ENCODE data around the gene ARID1B. TPM values are rescaled to one million over a fixed set of nuclear protein-coding genes. Genes with fewer than 3 reads are reported as not detected.

Gene ARID1B
- total RNA-seq, 1 donor from 2014 or later: 59.3 TPM

DNA sequence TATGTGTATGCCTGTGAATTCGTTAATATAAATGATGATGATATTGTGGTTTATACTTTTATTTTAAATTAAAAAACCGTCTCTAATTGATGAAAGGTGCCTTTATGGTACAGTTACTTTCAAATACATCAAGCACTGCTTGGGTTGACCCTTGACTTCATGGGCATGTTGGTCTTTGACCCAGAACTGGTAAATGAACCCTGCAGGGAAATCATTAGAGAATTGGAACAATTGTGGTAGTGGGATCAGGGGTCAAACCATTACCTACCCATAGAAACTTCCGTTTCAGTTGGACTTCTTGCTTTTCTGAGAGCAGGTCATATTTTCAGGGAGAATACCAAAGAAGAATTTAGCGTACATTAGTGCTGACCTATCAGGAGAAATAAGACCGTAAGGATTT is 288.2 kb downstream of the ARID1B start:
- DNase-seq (ENCODE audit: low spot score): no peak
- Mint-ChIP-seq H3K36me3 (ENCODE audit: low read depth) (no peaks in the 10 kb centered on the region), H3K4me3 (ENCODE audit: unreplicated experiment) (no peak overlapping the region), H3K27ac (ENCODE audit: unreplicated experiment) (no peak overlapping the region), H3K4me1 (ENCODE audit: low read depth) (peaks cover 45% of the 10 kb centered on the region), H3K27me3 (ENCODE audit: low read depth) (no peaks in the 10 kb centered on the region), H3K9me3 (ENCODE audit: low read depth) (no peaks in the 10 kb centered on the region)
- TF ChIP-seq, protein P1, sequence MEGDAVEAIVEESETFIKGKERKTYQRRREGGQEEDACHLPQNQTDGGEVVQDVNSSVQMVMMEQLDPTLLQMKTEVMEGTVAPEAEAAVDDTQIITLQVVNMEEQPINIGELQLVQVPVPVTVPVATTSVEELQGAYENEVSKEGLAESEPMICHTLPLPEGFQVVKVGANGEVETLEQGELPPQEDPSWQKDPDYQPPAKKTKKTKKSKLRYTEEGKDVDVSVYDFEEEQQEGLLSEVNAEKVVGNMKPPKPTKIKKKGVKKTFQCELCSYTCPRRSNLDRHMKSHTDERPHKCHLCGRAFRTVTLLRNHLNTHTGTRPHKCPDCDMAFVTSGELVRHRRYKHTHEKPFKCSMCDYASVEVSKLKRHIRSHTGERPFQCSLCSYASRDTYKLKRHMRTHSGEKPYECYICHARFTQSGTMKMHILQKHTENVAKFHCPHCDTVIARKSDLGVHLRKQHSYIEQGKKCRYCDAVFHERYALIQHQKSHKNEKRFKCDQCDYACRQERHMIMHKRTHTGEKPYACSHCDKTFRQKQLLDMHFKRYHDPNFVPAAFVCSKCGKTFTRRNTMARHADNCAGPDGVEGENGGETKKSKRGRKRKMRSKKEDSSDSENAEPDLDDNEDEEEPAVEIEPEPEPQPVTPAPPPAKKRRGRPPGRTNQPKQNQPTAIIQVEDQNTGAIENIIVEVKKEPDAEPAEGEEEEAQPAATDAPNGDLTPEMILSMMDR (IDR thresholded peaks at IDR 0.05): no peak

DNA sequence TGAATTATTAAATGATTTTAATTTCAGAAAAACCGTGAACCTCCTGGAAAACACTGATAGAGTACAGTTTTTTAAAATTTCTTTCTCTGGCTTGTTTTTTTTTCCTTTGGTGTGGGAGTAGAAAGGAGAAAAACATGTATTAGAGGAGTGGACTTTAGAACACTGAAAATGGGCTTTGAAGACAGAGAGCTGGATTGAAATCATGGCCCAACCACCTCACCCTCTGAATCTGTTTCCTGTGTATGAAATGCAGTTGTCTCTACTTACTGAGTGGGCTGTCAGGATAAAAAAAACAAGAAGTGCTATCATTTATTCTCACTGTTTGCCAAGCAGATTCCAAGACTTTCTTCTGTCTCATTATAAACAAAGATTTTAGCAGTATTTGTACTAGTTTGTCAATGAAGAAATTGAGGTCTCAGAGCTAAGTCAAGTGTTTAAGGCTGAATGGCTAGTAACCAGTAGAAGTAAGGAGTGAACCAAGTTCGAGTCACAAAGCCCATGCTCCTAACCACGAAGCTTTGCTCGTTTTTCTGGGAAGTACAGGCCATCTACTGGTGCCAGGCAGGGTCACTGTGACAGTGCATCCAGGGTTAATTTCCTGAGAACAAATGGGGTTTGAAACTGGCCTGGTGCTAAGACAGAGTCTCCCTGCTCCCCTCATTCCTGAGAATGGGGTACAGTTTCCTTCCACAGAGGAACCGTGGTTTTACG is 289.8 kb downstream of the ARID1B start:
- TF ChIP-seq, protein P1 (IDR thresholded peaks at IDR 0.05): no peak
- no peaks in the 10 kb centered on the region for H3K36me3 Mint-ChIP-seq (ENCODE audit: low read depth)
- H3K4me3 Mint-ChIP-seq (ENCODE audit: unreplicated experiment): no peak overlapping the region
- no peaks in the 10 kb centered on the region for H3K27me3 Mint-ChIP-seq (ENCODE audit: low read depth)
- peak overlapping the region; percentile 35 for H3K27ac Mint-ChIP-seq (ENCODE audit: unreplicated experiment)
- no peak for DNase-seq (ENCODE audit: low spot score)
- H3K9me3 Mint-ChIP-seq (ENCODE audit: low read depth): no peaks in the 10 kb centered on the region
- peaks cover 53% of the 10 kb centered on the region for H3K4me1 Mint-ChIP-seq (ENCODE audit: low read depth)

DNA sequence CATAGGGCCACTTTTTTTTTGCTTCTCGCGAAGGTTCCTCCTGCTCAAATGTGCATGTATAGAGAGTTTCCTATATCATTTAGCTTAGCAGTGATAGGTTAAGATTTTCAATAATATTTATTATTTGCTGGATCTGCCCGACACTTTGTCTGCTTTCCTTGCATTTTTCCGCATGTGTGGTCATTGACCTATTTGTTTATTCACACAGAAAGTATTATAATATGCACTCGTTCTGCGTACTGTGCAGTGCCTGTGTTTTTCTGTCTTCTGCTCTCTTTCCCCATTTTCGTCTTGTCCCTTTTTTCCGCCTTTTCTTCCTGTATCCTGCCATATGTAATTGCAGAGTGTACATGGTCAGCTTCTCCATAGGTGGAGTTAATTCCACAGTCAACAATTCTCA is 290.3 kb downstream of the ARID1B start:
- H3K27ac Mint-ChIP-seq (ENCODE audit: unreplicated experiment): no peak overlapping the region
- no peaks in the 10 kb centered on the region for H3K27me3 Mint-ChIP-seq (ENCODE audit: low read depth)
- H3K9me3 Mint-ChIP-seq (ENCODE audit: low read depth): no peaks in the 10 kb centered on the region
- DNase-seq (ENCODE audit: low spot score): no peak
- H3K4me1 Mint-ChIP-seq (ENCODE audit: low read depth): peaks cover 56% of the 10 kb centered on the region
- TF ChIP-seq, protein P1 (IDR thresholded peaks at IDR 0.05): no peak
- H3K4me3 Mint-ChIP-seq (ENCODE audit: unreplicated experiment): no peak overlapping the region
- no peaks in the 10 kb centered on the region for H3K36me3 Mint-ChIP-seq (ENCODE audit: low read depth)

DNA sequence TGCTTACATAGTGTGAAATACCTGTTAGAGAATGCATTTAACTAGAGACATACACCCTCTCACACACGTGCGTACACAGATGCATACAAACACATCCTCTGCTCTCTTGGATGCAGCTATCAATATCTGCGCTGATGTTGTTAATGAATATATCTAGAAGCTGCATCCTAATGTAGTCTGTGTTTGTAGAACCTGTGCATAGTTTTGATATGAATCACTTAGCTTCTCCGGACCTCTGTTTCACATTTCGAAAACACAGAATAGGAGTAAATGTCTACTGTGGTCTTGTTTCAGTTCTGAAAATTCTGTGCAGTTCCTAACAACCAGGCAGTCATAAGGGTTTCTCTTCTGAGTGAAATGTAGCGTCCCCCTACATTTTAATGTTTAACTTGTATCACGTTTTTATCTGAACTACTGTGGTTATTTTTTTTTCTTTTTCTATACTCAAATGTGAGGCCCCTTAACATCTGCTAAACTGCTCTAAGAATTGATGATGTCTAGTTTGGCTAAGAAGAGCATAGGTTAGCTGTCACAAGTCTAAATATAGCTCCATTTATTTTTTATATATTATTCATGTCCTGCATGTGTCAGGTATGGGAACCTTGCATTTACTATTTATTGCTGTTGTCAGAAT is 291.6 kb downstream of the ARID1B start:
- TF ChIP-seq, protein P1 (IDR thresholded peaks at IDR 0.05): no peak
- H3K4me1 Mint-ChIP-seq (ENCODE audit: low read depth): peaks cover 51% of the 10 kb centered on the region
- no peak overlapping the region for H3K4me3 Mint-ChIP-seq (ENCODE audit: unreplicated experiment)
- H3K27me3 Mint-ChIP-seq (ENCODE audit: low read depth): no peaks in the 10 kb centered on the region
- H3K36me3 Mint-ChIP-seq (ENCODE audit: low read depth): no peaks in the 10 kb centered on the region
- no peaks in the 10 kb centered on the region for H3K9me3 Mint-ChIP-seq (ENCODE audit: low read depth)
- DNase-seq (ENCODE audit: low spot score): no peak
- peak overlapping the region; percentile 37 for H3K27ac Mint-ChIP-seq (ENCODE audit: unreplicated experiment)

DNA sequence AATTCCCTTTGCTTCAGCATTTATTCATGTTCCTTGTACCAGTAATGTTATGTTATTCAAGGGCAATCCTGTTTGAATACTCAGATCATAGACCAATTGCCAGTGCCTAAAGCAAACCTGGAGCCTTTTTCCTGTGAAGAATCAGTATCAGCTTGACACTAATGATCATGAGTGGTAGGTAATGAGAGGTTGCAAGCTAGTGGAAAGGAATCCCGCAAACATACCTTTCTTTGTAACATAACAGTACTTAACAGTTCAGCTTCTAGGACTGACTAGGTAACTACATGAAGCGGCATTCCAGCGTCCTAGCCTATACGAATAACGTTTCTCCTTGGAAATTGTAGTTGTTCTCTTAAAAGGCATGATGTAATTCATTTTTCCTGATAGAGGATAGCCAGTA is 292.4 kb downstream of the ARID1B start:
- Mint-ChIP-seq H3K27me3 (ENCODE audit: low read depth) (no peaks in the 10 kb centered on the region), H3K9me3 (ENCODE audit: low read depth) (no peaks in the 10 kb centered on the region), H3K27ac (ENCODE audit: unreplicated experiment) (no peak overlapping the region), H3K4me3 (ENCODE audit: unreplicated experiment) (no peak overlapping the region), H3K36me3 (ENCODE audit: low read depth) (no peaks in the 10 kb centered on the region), H3K4me1 (ENCODE audit: low read depth) (peaks cover 52% of the 10 kb centered on the region)
- TF ChIP-seq, protein P1 (IDR thresholded peaks at IDR 0.05): no peak
- DNase-seq (ENCODE audit: low spot score): no peak

All from chondrocyte (in vitro differentiated cells).